HG03521 (cell line): ENCODE data around the gene ELMO3.

Experiments
- ATAC-seq: cut with Tn5 transposase; IDR thresholded peaks from one replicate; pipeline ENCODE4 v1.9.1; 2021; ENCODE audit warnings: mild to moderate bottlenecking, moderate library complexity; ENCODE audit not compliant: unreplicated experiment

Gene ELMO3

DNA sequence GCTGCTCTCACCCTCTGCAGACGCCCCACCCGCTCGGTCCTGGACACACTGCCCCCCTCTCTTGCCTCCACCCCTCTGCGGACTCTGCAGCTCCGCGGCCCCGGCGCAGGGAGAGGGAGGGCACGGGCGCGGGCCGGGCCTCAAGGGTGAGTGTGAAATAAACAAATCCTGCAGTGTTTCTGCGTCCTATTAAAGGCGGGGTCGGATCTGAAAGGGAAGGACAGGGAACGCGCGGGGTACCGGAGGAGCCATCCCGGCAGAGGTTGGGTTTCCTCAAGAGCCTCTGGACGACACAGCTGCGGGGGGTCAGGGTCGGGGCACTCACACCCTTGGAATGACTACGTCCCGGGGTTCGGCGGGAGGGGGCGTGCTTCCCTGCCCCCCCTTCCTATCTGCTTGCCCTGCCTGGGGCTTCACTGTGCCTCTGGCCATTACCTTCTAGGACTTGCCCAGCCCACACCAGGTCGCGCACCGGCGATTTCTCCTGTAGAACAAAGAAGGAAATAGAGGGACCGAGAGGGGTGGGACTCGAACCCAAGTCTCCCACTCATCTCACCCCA is 34.9 kb upstream of the ELMO3 start:
- no peak for ATAC-seq

GRCh38 chr16:67164599-67165061 is 34.3 kb upstream of the ELMO3 start, which contains the start of gene HSF4:
Gene HSF4, plus strand, starts transcription at chr16:67164745. Its CDS starts 67 bp downstream, at chr16:67164812.
- no peak for ATAC-seq

GRCh38 chr16:67165121-67166078 is 33.5 kb upstream of the ELMO3 start:
- ATAC-seq: no peak

DNA sequence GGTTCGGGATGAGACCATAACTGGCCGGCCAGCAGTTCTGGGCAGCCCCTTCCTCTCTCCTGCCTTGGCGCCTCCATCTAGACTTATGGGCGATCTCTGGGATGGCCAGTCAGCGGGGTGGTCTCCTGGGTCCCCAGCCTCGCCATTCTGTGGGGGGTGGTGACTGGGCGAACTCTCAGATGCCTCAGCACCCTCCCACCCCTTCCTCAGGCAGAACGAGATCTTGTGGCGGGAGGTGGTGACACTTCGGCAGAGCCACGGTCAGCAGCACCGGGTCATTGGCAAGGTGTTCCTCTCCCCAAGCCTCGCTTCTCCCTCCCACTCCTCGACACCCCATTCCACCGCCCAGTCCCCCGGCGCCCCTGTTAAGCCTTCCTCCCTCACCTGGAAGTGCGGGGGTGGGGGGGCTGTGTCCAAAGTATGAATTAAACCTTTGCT is 32.8 kb upstream of the ELMO3 start:
- ATAC-seq: no peak

GRCh38 chr16:67166598-67167168 is 32.2 kb upstream of the ELMO3 start:
- no peak for ATAC-seq

GRCh38 chr16:67167588-67167987 is 31.3 kb upstream of the ELMO3 start:
- ATAC-seq: no peak

GRCh38 chr16:67169011-67169451 is 29.9 kb upstream of the ELMO3 start:
- ATAC-seq: no peak

- ATAC-seq: no peak
Observed at GRCh38 chr16:67169642-67170167, 29.2 kb upstream of the ELMO3 start.

DNA sequence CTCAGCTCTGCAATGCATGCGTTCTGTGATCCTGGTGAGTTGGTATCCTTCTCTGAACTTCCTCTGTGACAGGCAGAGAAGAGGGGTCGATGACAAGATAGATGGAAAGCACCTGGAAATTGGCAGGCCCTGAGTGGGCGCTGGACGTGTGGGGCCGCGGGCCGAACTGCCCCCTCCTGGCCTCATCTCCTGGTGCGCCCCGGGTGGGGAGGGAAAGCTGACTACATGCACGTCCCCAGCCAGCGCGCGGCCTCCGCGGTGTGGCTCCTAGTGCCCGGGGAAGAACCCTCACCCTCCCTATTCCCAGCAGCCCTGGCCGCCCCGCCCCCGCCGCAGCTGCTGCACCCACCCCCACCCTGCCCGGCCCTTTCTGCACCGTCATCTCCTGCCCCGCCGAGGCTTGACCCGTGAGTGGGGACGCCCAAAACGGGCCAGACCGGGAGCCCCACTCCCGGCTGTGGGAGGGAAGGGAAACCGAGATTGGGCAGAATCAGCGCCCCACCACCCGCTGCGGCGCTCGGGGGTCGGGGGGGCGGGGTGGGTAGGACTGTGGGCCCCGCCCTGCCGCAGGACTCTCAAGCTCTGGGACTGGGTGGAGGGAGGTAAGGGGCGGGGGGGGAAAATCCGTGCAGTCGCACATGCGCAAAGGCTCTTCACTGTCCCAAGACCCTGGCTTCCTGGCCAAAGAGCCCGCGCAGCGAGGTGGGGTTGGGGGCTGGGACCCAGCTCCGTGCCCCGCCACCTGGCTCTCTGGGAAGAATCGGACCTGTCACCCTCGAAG is 28.6 kb upstream of the ELMO3 start, which contains the start of gene NOL3:
Gene NOL3 (plus strand): TSS at position 371 of the 781 bp plus-strand sequence.
- ATAC-seq: no peak

DNA sequence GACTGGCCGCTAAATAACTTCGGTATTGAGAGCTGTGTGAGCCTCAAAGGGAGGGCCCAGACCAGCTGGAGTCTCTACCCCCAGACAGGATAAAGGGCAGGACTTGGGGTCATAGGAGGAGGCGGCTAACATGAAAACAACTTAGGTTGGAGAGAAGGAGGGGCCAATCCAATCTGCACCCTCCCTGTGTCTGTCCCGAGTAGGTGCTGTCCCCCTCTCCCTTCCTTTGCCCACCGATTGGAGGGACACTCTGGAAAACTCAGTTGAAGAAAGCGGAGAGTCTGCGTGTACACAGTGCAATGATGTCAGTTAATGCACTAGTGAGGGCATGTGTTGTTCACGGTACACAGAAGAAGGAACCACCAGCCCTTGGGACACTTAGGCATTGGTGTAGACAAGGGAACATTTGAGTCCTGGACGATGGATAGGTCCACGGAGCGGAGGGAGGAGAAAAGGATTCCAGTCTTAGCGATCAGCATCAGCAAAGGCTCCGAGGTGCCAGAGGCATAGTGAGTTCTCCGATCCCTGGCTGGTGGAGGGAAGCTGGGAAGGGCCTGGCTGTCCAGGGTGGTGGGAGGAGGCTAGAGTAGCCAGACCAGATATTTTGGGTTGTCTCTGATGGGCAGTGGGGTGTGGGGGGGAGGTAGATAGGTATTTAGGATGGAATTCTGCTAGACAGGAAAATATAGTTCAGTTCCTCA is 27.8 kb upstream of the ELMO3 start:
- ATAC-seq: no peak

- ATAC-seq: no peak
Observed at GRCh38 chr16:67173323-67173722, 25.6 kb upstream of the ELMO3 start.

- peak; percentile 42 for ATAC-seq
Observed at GRCh38 chr16:67173808-67174705, 24.9 kb upstream of the ELMO3 start.

DNA sequence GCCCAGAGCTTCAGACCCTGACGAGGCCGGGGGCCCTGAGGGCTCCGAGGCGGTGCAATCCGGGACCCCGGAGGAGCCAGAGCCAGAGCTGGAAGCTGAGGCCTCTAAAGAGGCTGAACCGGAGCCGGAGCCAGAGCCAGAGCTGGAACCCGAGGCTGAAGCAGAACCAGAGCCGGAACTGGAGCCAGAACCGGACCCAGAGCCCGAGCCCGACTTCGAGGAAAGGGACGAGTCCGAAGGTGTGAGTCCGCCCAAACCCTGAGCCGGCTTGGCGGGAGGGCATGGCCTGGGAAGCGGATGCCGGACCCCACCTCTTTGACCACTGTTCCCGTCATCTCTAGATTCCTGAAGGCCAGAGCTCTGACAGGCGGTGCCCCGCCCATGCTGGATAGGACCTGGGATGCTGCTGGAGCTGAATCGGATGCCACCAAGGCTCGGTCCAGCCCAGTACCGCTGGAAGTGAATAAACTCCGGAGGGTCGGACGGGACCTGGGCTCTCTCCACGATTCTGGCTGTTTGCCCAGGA is 24.2 kb upstream of the ELMO3 start:
- no peak for ATAC-seq

DNA sequence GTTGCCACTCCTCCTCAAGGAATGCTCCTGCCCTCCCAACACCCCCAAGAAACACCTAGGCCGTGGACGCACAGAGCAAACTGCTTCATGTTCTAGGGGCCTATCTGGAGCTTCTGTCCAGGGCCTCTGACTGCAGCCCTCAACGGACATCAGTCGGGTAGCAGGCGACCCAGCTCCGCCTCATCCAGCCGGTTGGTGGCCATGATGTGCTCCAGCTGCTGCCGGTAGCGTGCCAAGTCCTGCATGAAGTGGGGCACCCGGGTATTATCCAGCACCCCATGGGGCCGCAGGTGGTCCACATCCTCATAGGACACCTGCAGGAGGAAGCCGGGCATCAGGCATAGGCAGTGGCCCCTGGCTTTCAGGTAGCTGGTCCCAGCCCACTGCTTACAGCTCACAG is 22.3 kb upstream of the ELMO3 start:
- no peak for ATAC-seq

DNA sequence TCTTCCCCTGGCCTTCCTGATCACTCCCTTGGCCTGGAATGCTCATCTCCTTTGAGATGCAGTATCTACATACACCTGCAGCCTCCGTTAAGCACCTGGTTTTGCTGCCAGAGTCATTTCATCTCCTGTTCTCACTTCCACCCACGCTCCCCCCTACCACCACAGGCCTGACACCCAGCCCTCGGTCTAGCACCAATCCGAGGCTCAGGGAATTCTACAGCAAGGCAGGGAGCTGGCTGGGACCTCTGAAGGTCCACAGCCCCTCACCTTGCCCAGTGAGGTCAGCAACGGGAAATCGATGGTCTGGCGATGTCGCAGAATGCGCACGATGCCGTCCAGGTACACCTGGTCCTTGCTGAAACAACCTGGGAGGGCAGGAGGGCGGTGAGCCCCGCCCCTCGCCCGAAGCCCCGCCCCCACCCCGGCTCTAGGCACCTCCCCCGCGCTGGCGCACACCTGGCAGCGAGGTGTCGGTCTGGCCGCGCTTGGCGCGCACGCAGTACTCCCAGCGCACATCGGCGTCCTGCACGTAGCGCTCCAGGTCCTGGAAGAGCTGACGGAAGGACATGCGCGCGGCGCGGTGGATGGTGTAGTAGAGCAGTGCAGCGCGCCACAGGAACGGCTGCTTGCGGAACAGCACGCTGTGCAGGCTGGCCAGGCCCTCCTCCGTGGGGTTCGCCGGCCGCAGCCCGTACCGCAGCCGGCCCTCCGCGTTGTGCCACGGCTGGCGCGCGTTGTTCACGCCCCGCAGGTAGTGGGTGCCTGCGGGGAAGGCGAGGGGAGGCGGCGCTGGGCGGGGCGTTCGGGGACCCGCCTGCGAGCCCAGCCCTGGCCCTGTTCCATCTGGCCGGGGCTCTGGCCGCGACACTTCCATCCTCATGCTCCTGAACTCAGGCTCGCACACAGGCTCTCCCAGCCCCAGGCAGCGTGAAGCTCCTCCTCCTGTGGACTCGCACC is 20.9 kb upstream of the ELMO3 start:
- ATAC-seq: no peak

GRCh38 chr16:67179421-67180080 is 19.4 kb upstream of the ELMO3 start:
- ATAC-seq: no peak

GRCh38 chr16:67180166-67180565 is 18.8 kb upstream of the ELMO3 start:
- no peak for ATAC-seq
